Left kidney (tissue), 2 donors: ENCODE results near the gene JMJD6. TPM values are rescaled to one million over a fixed set of nuclear protein-coding genes. Genes with fewer than 3 reads are reported as not detected.
"Not testable (repeated sequence)": the region's sequence is repeated elsewhere in the genome, so short reads cannot be mapped to it uniquely, and the experiment has no call there.

Source experiments
- DNase-seq: peaks from one replicate; pipeline ENCODE4 v3.0.0-alpha.2; 2013
- polyA plus RNA-seq: library from polyadenylated mRNA; unstranded; fragments of 120-200 nt; gene quantifications from one replicate; pipeline ENCODE4 v1.2.1, GENCODE V29; 2013; ENCODE audit not compliant: insufficient read length

JMJD6 gene
- polyA plus RNA-seq, 1 donor = 21.0 TPM

DNA sequence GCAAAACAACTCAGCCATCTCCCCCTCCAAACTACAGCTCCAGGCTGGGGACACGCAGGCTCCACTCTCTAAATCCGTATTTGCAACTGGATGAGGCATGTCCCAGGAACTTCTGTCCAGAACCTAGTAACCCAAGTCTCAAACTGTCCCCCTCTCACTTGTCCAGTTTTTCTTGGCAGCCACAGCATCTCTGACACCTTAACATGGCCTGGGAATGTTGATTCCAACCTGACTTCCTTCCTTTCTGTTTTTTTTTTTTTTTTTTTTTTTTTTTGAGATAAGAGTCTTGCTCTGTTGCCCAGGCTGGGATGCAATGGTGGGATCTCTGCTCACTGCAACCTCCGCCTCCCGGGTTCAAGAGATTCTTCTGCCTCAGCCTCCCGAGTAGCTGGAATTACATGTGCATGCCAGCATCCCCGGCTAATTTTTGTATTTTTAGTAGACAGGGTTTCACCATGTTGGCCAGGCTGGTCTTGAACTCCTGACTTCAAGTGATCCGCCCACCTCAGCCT, 27.9 kb downstream of the JMJD6 start:
- DNase-seq = not testable (repeated sequence)

DNA sequence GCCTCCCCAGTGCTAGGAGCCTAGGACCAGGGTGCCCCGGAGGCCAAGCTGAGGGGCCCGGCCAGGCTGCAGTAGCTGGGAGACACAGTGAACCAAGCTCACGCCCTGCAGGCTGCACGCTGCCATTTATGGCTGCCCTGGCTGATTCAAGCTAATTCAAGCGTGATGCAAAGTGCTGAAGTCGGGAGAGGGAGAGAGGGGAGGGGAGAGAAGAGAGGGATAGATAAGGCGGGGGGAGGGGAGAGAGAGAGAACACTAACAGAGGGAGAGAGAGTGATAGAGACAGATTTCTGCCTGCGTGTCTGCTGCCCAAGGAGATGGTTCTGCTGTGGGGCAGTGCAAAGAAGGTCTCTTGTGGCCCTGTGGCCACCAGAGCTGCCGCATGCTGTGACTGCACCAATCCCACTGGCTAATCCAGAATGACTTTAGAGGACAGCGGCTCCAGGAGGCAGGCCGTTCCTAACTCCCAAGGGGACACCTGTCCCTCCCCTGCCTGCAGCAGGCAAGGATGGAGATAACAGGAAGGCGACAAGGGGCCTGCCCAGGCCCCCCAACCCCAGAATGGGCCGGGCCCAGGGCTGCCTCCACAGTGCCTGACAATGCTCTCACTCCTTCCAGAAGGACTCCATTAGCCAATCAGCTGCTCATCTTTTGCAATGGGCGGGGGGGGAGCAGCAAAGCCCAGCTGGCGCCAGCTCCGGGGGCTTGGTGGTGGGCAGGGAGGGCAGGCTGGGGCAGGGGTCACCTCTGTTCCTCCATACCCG, 28.5 kb downstream of the JMJD6 start:
- no peak for DNase-seq

DNA sequence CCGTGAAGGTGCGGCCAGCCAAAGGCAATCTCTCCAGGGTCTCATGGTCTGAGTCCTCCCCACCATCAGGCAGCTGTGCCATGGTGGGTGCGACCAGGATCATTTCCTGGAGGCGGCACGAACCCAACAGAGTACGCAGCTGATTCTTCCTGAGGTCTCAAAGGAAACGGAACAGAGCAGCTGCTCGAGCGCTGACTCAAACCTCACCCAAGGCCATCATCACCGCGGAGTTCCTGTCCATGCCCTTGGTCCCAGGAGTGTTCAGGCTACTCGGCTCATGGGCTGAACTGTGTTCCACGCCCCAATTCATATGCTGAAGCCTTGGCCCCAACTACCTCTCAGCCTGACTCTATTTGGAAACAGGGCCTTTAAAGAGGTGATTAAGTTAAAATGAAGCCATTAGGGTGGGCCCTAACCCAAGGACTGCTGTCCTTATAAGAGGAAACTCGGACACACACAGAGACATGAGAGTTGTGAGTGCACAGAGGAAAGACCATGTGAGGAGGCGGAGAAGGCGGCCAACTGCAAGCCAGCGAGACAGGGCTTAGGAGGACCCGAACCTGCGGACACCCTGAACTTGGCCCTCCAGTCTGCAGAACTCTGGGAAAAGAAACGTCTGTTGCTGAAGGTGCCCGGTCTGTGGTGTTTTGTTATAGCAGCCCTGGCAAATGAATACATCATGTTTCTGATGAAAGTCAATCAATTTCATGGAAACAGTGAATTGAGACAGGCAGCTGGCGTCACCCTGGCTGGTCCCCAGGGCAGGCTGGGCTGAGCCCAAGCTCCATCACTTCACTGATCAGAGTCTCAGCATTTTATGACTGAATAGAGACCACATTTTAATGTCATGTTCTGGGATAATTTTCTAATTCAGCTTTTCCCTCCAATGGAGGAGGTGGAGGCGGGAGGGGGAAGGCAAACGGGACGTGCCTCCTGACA, 29.4 kb downstream of the JMJD6 start:
- no peak for DNase-seq

DNA sequence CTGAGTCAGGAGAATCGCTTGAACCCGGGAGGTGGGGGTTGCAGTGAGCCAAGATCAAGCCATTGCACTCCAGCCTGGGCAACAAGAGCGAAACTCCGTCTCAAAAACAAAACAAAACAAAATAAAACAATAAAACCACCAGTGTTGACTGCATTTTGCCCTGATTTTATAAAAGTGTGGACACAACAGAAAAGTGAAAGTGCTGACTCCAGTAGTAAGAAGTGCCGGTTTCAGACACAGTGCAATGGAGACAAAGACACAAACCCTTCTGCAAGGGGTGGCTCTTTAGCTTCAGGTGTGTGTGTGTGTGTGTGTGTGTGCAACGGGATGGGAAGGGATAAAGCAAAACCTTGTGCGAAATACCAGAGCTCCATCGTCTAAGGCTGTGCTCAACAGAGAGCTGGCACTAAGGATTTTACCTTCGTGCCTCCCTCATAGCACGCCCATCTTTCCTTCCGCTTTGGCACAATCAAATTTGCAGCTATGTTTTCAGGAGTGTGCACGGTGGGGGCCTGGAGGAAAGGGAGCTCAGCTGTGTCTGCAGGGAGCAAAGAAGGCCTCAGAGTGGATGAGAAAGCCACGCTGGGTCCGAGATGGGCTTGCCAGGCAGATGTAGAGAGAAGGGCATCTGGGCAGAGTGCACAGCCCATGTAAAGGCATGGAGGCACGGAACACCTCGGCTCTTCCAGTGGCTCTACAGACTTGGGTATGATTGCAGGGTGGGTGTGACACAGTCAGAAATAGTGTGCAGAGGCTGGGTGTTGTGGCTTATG, 31.2 kb downstream of the JMJD6 start:
- DNase-seq = no peak

DNA sequence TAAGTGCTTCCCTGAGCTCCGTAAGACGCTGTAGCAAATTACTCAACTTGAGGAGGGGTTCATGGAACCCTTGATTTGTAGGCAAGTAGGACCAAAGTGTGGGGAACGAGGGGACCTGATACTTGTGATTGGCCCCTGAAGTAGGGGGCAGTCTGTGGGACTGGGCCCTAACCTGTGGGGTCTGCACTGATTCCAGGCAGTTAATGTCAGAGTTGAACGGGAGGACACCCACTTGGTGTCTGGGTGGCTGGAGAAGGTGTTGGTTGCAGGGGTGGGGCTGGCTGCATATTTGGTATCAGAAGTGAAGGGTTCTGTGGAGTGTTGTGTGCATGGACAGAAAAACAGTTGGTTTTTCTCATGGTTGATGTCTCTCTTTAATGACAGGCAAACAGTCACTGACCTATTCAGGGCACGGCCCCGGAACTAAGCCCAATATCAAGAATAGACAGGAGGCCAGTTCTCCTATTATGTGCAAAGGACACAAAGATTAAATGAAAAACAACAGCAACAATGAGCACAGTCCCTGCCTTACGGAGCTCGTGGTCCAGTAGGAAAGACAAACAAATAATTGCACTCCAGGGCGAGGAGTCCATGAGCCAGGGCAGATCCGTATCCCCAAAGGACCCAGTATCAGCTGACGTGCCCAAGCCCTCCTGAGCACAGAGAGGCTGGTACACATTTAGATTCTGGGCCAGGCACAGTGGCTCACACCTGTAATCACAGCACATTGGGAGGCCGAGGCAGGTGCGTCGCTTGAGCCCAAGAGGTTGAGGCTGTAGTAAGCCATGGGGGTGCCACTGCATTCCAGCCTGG, 34.8 kb downstream of the JMJD6 start:
- no peak for DNase-seq

DNA sequence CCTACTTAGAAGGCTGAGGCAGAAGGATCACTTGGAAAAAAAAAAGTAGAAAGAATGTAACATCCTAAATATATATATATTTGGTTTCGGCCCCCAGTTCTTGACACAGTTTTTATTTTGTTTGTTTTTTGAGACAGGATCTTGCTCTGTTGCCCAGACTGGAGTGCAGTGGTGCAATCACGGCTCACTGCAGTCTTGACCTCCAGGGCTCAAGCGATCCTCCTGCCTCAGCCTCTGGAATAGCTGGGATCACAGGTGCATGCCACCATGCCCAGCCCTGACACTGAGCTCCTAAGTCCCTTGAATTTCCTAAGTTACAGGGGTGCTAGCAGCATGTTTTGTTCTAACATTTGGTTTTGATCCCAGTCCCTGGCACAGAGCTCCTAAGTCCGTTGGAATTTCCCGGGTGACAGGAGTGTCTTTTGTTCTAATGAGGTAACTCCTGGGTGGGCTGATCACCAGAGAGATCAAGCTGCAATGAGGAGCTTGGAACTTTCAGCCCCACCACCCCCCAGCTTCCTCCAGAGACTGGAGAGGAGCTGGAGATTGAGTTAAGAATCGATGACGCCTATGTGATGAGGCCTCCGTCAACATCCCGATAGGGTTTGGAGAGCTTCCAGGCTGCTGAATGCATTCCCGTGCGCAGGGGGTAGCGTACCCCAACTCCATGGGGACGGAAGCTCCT, 35.7 kb downstream of the JMJD6 start:
- DNase-seq = no peak

DNA sequence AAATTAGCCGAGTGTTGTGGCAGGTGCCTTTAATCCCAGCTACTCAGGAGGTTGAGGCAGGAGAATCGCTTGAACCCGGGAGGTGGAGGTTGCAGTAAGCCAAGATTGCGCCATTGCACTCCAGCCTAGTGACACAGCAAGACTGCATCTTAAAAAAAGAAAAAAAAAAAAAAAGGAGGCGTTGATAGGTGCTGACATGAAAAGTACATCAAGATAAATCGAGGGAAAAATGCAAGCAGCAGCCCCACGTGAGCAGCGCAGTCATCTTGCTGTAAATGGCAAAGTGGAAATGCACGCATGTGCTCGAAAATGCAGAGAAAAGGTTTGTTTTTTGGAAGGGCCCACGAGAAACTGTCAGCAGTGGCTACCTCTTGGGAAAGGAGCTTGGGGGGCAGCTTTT, 36.5 kb downstream of the JMJD6 start:
- DNase-seq = no peak

DNA sequence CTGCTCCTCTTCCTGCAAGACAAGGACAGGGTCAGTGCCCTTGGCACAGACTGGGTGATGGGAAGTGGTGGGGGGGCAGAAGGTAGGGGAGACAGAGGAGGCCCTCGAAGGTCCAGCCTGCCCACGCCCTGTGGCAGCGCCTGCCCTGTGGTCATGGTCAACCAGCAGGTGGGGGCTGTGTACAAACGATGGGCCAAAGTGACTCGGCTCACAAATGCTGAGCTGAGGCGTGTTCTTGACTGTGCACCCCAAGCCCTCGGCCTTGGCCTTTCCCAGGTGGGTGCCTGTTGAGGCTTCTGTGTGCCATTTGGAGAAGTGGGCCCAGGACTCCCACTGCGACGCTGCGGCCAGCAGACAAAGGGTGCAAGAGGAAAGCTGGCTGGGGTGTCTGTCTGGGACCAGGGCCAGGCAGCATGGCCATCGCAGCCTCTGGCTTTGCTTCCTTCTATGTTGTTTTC, 38.2 kb downstream of the JMJD6 start:
- DNase-seq = no peak

DNA sequence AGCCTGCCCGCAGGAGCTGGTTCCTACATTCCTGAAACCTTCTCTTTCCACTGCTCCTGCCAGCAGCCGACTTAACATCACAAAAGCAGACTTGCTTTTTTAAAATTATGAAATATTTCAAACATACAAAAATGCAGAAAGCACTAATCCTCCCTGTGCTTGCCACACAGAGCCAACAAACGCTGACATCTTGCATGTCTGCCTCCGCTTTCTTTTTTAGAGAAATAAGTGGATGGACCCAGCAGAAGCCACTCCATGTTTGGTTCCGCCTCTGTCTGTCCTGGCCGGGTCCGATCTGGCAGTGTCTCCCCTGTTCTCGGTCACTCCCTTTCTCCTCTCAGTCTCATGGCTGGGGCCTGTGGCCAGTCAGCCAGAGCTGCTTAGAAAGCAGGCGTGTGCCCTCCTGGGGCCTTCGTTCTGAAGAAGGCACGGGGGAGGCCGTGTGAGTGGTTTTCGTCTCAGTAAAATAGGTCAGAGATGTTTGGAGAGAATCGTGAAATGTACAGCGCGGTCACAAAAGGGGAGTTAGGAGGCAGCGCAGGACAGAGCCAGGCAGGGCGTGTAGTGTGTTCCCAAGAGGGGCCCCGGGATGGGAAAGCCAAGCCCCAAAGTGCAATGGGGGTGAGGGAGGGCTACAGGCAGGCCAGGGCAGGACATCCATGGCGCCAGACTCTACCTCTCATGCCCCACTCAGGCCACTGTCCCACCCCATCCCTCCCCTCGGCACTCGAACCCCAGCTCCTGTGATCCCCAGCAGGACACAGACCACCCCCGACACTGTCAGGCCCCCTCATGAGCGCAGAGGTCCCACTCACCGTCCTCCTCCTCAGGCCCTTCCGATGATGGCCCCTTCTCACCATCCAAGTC, 38.9 kb downstream of the JMJD6 start:
- no peak for DNase-seq

DNA sequence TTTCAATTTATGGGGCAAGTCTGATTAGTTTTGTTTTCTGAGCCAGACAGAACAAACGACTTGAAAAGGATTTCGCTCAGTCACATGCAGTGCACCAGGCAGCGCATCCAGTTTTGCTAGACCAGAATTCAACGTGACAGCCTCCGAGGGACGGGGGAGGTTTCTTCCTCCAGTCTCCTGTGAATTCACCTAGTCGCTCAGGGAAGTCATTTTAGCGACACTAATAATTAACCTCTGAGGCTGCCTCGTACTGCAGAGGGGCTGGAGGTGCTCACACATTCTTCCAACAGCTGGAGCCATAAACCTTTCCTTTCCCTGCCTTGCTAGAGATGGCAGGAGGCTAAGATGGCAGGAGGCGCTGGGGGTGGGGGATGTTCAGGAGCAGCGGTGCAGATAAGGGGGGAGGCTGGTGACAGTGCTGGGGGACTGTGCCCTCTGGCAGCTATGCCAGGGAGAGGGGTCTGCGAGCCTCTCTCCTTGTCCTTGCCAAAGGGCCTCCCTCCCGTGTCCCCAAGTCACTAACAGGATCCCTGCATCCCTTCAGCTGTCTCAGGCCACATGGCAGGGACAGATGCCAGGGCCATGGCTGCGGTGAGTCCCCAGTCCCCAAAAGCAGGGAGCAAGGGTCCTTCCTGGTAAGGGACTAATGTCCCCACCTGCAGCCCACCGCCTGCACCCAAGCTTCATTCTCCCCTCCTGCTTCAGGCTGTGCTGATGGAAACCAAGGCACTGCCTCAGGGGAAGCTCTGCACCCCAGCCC, 39.7 kb downstream of the JMJD6 start:
- DNase-seq = peak; percentile 83

DNA sequence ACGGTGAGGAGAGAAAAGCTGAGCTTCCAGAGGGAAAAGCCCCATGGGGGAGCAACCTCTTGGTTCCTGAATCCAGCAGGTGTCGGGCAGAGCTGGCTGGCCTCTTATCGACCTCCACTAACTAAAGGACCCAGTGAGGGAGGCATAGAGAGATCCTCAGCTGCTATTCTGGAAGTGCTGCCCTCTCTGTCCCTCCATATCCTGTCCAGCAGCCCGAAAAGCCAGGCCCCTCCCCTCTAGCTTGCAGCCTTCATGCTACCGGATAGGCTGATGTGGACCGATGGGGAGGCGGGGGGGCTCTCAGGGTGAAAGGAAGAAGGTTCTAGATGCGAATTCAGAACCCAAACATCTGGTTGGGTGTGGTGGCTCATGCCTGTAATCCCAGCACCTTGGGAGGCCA, 40.6 kb downstream of the JMJD6 start:
- DNase-seq = no peak

DNA sequence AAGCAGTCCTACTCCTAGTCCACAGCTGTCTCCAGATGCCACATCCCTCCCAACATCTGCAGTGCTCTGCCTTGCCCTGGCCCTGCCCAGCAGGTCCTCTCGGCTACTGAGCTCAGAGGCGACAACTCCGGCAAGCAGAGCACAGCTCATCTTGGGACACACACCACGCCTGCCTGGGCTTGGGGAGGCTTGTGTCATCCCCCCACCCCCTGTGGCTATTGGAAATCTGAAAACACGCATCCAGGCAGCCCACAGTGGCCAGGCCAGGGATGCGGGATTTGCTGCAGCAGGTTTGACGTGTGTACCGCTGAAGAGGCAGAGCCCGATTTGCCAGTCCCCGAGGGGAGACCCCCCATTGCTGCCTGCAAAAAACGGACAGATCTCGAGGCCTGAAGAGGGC, 41.0 kb downstream of the JMJD6 start:
- no peak for DNase-seq

DNA sequence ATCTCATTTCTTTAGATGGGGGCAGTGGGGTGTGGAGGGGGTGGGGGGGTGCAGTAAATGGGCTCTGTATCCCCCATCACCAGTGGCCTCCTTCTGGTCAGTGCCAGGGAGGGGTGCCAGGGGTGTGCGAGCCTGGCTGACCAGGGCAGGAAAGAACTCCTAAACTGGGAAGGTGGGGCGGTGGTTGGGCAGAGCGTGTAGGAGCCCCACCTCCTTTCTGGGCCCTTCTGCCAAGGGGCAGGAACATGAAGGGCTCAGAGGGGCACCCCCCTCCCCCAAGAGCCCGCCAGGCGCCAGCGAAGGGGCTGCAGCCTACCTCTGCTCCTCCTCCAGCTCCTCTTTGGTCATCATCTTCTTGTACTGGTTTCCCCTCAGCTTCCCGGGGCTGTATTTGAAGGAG, 41.6 kb downstream of the JMJD6 start:
- DNase-seq = no peak

DNA sequence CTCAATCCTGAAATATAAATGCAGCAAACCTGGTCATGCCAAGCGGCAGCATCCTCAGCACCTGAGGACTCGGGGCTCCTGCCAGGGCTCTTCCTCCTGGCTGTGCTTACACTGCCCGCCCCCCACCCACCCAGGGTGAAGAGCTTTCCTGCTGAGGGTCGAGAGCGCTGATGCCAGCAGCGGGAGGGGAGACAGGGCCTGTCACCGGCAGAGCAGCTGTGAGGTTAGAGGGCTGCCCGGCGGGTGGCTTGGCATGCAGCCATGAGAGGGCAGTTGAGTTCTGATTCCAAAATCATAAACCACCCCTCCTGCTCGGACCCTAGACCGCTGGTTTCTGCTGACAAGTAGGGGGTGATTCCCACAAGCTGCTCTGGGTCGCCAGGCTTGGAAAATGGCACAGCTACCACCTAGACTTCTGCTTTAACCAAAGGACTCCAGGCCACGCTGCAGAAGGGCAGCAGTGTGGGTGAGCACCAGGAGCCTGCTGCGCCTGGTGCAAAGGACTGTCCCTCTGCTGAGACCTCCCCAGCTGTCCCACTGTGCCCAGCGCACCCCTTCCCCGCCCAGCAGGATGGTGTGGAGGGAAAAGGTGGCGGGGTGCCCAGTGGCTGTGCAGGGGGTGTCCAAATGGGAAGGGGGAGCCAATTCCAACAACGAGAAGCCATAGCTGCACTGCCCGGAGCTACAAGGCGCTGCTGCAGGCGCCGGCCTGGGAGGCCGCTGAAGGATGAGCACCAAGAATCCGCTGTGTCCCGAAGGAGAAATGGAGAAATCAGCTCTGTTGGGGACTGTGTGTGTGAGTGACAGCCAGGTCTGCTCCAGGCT, 42.3 kb downstream of the JMJD6 start:
- DNase-seq = no peak

DNA sequence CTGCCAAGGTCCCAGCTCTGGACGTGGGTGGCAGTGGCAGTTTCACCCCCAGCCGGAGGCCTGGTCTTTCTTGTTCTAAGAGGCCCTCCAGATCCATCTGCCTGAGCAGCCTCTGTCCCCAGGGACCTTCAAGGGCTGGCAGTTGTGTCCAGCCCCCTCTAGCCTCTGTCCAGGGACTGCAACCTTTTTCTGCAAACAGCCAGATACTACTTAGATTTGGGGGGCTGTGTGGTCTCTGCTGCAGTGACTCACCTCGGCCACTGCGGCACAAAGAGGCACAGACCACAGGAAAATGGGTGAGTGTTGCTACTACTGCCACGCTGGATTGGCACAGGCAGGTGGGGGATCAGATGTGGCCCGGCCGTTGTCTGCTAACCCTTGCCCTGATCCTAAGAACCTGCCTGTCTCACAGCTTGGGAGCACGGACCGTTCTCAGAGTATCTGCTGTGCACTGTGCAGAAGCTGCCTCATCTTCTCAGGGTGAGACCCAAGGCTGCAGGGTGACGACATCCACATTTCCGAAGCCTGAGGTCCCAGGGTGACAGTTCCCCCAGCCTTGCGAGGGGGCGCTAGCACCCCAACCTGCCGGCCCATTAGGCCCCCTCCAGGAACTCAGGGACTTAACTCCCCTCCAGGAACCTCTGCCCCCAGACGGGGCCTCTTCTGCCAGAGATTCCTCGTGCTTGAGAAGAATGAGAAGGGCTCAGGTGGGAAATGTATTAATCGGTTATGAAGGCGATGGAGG, 43.2 kb downstream of the JMJD6 start:
- no peak for DNase-seq

DNA sequence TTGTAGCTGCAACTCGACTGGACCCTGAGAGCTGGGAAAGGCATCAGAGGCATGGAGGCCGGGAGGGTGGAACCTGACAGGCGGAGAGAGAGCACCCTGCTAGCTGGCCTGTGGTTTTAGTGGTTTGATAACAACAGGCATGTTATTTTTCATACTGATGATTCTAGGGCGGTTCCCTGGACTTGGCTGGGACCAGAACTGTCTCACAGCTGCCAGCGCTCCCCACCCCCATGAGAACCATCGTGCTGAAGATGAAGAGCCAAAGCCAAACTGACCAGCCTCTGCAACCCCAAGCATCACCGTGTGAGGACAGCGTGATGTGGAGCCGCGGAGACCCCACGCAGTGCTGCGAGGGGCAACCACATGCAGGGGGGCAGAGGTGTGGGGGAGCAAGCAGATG, 44.1 kb downstream of the JMJD6 start:
- no peak for DNase-seq
